Right forelimb (tissue), 1 donor: ENCODE results near the gene LIFR.

Source experiments
- DNase-seq: peaks from one replicate; pipeline ENCODE4 v3.0.0-alpha.2; 2018

The LIFR gene

DNA sequence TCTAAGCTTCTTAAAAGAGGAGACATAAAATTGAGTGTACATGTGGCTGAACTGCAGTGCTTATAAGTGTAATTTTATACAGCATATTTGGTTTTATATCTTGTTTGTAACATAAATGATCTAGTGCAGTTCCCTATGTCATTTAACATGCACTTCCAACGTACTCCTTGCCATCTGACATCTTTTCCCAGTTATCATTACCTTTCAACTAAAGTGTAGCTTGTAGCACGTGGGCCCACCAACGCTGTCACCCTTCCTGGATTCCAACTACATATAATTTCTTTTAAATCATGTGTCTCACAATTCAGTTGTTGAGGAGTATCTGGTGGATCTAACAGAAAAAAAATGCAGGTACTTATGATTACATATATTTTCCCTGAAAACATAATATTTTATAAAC, 50.1 kb downstream of the LIFR start:
- DNase-seq: no peak

DNA sequence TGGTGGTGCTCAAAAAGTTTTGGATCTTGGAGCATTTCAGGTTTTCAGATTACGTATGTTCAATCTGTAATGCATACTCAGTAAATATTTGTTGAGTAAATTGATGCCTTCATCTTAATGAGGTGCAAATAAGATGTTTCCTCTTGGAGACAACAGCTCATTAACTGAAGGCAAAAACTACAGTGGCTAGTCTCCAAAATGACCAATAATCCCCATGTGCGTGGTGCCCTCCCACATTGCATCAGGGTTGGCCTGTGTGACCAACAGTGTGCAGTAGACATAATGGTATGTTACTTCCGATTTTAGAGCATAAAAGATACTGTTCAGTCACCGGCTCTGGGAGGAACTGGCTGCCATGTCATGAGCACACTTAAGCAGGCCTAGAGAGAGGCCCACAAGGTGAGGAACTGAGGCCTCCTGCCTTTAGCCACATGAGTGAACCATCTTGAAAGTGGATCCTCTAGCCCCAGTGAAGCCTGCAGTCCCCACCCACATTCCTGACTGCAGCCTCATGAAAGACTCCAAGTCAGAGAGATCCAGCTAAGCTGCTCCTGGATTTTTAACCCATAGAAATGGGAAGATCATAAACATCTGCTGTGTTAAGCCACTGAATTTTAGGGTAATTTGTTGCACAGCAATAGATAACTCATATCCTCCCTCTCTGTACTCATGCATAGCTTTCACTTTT, 55.7 kb downstream of the LIFR start:
- no peak for DNase-seq

DNA sequence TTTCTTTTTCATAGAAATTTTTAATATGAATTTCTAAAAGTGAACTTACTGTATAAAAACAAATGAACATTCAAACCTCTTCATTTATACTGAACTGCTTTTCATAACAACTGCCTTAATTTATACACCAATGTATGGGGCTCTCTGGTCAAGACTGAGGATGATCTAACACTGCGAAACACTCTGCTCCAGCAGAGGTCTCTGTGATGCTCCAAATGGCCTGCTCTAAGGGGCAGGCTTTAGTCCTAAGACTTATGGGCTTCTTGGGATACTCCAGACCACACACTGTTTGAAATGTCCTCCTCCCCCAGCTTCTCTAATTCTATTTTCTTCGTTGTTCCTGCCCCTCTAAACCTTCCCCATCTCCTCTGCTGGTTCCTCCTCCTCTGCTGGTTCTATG, 58.5 kb downstream of the LIFR start:
- DNase-seq: no peak

DNA sequence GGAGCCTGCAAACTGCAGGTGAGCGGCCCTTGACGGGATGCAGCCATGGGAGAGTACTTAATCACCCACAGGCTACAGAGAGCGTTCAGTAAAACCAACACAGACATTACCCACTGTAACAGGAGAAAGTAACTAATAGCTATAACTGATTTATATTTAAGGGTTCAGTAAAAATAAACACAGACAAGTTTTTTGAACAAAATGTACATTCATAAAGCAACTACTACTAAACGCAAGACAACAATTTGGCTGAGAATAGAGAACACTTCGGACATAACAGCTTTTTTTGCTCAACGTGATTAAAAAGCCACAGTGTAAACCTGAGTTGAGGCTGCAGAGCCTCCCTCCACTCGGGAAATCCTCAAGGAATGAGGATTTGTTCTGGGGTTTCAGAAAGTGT, 61.7 kb downstream of the LIFR start:
- DNase-seq: no peak

DNA sequence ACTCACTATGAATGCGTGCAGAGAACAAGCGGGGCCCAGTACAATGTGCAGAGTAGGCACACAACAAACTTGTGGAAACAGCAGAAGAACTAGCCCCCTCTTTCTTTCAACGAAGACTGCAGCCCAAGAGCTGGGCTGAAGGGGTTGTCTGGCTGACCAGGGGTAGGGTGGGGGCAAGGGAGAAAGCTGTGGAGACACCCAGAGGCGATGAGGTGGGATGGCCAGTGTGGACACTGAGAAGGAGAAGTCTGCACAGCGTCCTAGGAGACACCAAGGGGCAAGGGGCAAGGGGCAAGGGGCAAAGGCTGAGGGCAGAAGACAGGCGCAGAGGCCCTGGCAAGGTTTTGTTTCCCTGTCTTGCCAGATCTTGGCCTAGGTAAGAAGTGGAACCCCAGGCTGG, 62.3 kb downstream of the LIFR start:
- no peak for DNase-seq

DNA sequence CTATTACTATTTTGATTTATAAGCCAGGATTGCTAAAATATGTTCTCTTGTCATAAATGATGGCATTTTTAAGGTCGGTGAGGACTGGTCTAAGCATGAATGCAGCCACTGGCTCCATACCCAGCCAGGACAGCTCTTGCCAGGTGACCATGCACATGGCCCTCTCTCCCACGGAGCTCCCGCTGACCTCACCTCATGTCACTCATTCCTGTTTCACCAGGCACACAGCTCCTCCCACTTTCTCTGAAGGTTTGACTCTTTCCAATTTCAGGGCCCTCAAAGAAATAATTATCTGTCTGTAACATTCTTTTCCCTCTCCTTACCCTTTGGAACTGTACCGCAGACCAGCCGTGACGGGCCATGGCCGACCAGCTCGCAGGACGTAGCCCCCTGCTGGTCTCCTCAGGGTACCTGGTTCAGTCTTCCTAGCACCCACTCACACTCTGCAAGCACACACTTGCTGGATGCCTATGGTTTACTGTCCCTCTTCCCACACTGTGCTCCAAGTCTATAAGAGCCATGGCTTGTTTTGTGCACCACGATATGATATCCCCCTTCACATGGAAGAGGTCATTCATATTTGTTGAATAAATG, 72.5 kb downstream of the LIFR start:
- no peak for DNase-seq

DNA sequence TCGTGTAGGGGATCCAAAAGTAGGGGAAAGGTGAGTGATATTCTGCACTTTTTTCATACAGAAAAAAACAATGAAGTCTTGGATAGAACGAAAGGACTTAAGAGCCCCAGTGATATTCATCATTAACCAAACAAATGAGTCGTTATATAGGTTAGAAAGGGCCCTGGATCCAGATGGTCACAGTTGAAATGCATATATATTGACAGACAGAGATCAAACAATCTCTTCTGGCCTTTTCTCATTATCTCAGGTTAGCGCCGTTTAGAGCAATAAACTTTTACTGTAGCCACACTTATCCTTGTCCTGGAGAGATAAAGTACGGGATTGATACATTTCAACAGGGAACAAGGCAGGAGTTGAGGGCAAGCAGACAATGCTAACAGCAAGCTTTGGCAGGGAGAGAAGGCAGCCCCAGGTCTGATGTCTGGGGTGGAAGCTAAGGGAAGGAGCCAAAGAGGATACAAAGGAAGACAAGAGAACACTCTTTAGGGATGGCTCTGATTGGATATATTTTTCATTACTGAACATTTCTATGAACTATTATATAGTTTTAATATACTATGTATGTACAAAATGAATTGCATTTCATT, 77.0 kb downstream of the LIFR start:
- DNase-seq: no peak

DNA sequence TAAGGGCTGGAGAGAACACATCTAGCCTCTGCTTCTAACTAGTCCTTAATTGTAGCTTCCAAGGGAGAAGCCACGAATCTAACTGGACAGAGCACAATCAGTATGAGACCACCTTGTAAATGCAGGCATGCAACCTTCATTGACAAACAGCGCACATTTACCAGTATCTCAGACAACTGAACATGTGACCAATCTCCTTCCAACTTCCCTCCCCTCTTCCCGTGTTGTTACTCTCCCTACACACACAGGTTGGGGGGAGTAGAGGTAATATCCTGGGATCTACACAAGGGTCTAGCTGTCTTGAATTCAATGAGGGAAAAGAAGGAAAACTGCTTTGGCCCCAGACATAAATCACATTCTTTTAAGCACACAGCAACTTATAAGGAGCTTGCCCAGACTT, 77.6 kb downstream of the LIFR start:
- DNase-seq: no peak

DNA sequence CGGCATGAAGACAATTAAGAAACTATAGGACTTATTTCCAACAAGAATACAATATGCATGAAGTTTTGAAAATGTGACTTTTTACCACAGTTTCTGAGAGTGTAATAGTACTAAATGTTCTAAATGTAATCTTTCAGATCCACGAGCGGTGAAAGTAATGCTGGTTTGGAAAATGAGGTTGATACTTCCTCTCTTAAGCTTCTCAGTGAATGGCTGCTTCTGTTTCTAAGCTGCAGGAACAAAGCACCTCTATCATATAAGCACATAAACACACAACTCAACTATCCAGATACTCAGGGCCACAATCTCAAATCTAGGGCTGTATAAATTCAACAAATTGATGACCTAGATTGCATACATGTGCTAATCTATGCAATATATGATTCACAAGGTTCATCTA, 78.3 kb downstream of the LIFR start:
- no peak for DNase-seq

DNA sequence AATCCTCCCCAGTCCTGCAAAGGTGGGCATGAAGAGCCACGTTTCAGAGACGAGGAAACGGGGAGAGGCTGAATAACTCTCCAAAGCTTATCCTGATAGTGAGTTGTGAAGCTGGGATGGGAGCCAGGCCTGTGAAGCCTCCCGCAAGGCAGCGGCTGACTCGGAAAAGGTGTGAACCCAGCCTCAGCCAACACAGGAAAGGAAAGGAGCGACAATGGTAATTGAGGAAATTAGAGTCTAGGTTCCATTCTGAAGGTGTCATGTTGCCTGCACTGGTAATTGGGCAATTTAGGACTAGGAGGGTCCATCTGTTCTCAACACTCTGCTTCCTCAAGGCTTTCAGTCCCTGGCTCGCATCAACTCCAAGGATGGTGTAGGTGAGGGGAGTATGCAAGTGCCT, 83.4 kb downstream of the LIFR start:
- DNase-seq: no peak

DNA sequence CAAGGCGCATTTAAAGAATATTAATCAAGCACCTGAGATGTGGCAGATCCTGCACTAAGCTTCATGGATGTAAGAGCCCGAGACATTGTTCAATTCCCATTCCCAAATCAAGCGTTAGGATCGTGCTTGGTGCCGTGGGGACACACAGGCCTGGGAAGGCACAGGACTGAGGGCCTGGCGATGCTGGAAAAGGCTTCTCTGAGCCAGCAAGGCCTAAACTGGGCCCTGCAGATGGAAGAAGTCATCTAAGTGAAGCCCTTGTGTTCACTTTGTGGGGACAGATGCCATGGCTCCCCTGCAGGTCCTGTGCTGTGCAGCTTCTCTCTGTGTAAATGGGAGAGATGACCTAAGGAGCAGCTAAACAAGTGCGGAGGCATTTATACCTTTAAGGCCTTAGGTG, 83.9 kb downstream of the LIFR start:
- no peak for DNase-seq

DNA sequence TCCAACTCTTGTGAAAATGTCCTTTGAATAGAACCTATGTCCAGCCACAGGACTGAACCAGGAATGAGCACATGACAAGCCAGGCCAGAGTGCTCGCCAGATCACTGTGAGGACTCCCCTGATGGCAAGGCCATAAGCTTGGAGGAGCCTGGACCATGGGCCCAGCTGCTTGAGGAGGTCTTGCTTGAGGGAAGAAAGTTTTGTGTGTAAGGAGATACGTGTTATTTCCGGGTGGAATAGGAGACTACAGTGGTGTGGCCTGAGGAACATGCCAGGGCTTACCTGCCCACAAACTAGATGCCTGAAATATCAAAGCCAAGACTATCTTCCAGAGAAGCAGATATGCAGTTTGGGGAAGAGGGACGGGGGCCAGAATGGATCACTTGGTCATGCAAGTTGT, 84.7 kb downstream of the LIFR start:
- no peak for DNase-seq

DNA sequence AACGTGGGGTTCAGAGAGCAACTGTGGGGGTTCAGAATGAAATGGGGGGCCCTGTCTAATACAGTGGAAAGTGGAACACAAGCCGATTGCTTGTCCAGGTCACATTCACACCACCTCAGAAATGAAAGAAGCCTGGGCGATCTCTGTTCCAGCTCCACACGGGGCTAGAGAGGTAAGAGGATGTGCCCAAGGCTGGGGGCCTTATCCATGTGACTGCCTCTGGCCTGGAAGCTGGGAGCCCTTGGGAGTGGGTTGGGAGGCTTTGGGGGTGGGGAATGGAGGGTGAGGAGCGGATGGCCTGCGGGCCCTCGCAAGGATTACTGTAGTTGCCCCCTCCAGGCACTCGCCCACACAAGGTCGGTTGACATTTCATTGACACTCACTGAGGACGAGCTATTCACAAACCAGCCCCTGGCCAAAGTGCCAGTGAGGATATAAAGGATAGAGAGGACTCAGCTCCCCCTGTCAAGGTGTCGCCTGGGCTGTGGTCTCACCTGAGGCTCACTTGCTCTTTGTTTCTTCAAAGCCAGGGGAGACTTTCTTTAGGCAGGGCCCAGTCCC, 86.7 kb downstream of the LIFR start:
- DNase-seq: no peak

DNA sequence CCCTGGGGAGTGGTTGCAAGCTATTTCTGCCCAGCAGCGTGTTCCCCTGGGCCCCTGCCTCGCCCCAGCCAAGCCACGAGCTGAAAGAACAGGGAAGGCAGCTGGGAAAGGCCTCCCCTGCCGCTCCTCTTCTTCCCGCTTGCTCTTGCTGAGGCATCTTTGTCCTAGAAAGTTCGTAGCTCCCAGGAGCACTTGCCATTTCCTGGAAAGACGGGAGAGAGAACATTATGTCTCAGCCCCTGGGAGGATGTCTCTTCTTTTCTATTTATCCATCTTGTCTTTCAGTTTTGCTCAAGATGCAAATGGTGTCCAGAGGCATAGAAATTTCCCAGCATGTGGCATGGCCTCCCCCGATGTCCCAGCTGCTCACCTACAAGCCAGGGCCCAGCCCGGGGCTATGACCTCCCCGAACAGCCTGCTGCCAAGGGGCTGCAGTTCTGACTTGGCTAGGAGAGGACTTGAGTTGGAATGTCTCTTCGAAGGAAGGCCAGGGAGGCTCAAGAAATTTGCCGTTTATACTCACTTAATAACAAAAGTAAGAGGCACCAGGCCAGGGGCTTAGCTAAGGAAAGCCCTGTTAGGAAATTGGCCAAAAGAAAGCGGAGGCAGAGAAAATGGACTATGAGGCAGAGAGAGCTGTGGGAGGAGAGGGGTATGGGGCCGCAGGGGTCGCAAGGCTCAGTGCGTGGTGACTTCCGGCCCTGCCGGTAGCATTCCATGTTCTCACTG, 87.3 kb downstream of the LIFR start:
- peak; percentile 80 for DNase-seq

DNA sequence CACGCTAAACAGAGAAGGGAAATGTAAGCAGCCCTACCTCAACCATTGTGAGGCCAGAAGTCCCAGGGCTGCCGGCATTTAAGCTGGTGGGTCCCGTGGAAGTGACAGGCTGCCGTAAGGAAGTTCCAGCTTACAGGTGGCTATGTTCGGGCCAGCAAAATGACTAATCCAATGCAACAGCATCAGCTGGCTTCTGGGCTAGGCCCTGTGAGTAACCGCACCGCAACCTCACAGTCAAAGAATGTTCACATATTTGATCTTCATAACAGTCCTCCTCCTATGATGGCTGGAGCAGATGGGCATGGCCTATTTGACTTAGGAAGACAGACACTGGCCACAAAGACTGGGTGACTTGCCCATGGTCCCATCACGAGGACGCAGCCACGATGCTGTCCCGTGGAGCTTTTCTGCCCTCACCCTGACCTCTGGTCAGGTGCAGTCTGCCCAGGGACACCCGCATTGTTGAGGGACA, 88.2 kb downstream of the LIFR start:
- DNase-seq: no peak

DNA sequence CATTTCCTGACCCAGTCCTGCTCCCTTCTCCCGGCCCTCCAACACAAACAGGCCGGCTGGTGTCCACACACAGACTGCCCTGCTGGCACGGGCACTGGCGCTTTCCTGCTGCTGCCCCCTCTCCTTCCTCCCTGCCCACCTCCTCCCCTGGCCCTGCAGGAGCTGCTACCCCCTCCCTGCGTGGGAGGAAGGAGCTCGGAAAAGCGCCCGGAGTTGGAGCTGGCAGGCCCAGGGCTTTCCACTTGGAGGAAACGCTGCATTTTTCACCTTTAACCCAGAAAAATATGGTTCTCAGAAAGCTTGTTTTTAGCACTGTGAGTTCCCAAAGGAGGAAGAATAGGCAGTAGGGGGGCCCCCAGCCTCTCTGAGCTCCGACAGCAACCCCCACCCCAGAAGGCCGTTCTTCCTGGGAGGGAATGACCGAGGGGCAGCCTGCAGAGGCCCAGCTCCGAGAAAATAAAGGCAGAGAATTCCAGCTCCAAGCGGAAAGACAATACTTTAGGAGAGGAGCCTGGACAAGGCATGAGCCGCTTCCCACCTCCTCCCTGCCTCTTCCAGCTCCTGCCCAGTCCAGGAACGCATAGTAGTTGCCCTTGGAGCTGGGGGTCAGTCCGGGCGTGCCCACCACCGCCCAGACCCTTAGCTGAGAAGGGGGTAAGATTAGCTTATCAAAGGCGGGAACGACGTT, 88.9 kb downstream of the LIFR start:
- peak; percentile 84 for DNase-seq

DNA sequence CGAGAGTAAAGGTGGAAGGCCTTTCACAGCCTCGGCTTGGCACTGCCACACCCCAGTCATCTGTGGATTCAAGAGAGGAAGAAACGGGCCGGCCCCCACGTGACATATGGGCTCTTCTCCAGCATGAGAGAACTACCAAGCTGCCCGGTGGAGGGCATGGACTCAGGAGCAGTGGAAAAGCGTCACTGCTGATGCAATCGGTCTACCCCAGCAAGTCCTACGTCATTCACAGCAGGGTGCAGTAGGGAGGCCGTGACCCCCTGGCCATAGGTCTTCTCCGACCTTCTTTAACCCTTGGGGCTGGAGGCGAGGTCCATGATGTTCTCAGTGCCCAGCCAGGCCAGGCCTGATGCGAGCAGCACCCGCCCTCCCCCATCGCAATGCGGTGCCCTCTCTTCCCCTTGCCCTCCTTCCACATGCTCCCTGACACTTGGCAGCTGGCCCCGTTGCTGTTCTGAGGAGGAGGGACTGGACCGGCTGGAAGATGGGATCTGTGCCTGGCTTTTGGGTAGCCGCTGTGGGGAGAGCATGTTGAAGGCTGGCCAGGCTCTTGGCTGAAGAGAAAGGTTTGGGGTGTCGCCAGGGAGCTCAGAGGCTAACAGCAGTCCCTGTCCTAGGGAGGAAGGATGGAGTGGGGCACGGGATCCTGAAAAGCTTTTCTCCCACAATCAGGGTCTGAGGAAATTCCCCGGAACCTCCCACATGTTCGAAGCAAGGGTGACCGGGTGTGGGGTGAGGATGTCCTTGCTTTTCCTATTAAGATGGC, 89.8 kb downstream of the LIFR start:
- peak; percentile 59 for DNase-seq

DNA sequence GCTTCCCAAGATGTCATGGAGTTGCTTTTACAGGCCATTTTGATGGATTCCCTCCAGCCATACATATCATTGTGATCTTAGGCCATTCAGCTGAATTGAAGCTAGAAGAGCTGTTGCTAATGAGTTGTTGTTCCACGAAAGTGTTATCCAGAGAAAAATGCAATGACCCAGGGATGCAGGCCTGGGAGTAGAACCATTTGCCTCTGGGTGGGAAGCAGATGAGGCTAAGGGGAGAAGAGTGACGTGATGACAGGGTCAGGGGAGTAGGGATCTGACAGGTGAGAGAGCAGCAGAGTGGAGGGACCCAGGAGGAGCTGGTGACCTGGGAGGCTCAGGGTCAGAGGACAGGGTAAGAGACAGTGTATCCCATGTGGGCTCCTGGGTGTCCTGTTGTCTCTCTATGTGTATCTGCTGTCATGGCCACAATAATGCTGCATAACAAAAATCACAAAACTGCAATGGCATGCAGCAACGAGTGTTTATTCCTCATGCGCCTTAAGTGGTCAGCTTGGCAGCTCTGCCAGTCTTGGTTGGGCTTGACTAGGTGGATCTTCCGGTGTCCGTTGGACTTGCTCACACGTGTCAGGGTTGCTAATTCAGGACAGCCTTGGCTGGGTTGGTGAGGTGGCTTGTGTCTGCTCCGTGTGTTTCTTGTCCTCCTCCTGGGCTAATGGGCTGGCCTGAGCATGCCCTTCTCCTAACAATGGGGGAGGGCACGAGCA, 90.6 kb downstream of the LIFR start:
- DNase-seq: no peak

DNA sequence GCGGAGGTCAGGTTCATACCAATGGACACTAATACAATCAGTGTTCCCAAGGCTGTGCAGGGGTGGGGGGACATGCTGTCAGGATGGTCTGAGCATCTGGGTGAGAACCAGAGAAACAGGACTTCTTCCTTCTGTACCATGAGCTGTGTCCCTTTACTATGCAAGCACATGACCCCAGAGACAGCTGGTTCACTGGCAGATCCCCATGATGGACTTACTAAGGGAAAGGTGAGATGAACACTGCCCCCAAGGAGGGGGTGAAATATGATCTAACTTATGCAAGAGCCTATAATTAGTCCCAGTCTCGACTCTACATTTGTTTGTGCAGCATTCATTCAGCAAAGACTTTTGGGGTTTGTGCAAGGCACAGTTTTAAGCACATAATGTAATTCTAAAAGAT, 91.4 kb downstream of the LIFR start:
- DNase-seq: no peak

DNA sequence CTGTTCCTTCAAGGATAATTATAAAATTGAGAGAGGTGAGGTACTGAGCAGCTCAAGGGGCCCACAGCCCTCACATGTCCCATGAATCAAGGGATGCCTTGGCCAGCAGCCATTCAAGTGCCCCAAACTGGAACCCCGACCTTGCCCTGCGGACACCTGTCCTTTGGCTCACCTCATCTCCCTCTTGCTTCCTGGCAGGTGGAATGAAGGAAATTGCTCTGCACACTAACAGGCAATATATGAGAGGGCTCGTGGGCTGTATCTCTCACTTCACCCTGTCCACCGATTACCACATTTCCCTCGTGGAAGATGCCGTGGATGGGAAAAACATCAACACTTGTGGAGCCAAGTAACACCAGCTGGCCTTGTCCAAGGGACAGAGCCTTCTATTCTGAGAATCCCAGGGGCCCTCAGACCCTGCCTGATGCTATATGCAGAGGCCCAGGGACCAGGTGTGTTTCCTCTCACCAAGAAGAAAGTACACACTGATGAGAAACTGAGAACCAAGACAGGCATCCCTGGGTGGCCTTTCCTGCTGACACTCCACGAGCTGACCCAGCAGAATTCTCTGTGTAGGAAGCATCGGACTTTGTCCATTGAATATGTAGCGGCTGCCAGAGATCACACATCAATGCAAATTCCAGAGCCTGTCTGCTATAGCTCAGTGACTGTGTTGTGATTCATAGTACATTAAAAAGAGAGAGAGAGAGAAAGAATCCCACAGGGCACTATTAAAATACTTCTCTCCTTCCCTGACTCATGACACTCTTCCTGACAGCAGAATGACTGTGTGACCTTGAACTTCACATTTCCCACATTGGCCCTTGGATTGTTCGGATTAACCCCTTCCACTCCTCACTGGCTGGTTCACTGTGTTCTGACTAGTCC, 92.6 kb downstream of the LIFR start:
- peak; percentile 62 for DNase-seq
